GM19193 (cell line): Measurements from ENCODE around the gene CNTN4.

Experiments used
- POLR2A ChIP-seq: IDR thresholded peaks from 4 replicates; pipeline ENCODE4 v1.6.1; 2011; ENCODE audit not compliant: insufficient read depth, insufficient read length; ENCODE audit errors: extremely low read depth

Gene CNTN4

GRCh38 chr3:2984005-2984830, 885.6 kb downstream of the CNTN4 start:
- no peak for TF ChIP-seq POLR2A

- no peak for TF ChIP-seq POLR2A
These were observed 886.2 kb downstream of the CNTN4 start for GRCh38 chr3:2984831-2985220.

- no peak for TF ChIP-seq POLR2A
These were observed 886.8 kb downstream of the CNTN4 start for GRCh38 chr3:2985479-2985878.

GRCh38 chr3:2992534-2992933, 893.9 kb downstream of the CNTN4 start:
- TF ChIP-seq POLR2A, result no peak

GRCh38 chr3:2993736-2994135, 895.1 kb downstream of the CNTN4 start:
- TF ChIP-seq POLR2A, result no peak

- no peak for TF ChIP-seq POLR2A
These were observed 896.5 kb downstream of the CNTN4 start for GRCh38 chr3:2995195-2995594.

- TF ChIP-seq POLR2A, result no peak
These were observed 906.6 kb downstream of the CNTN4 start for GRCh38 chr3:3005146-3005744.

GRCh38 chr3:3013317-3014052, 914.8 kb downstream of the CNTN4 start:
- TF ChIP-seq POLR2A, result no peak

- no peak for TF ChIP-seq POLR2A
These were observed 916.8 kb downstream of the CNTN4 start for GRCh38 chr3:3015185-3016089.

- TF ChIP-seq POLR2A, result no peak
These were observed 917.6 kb downstream of the CNTN4 start for GRCh38 chr3:3016226-3016625.

GRCh38 chr3:3020209-3020608, 921.5 kb downstream of the CNTN4 start:
- TF ChIP-seq POLR2A, result no peak

- no peak for TF ChIP-seq POLR2A
These were observed 924.6 kb downstream of the CNTN4 start for GRCh38 chr3:3023111-3023745.

GRCh38 chr3:3027976-3028567, 929.4 kb downstream of the CNTN4 start:
- no peak for TF ChIP-seq POLR2A

- TF ChIP-seq POLR2A, result no peak
These were observed 932.7 kb downstream of the CNTN4 start for GRCh38 chr3:3031326-3031725.
